Neural cell (in vitro differentiated cells): Measurements from ENCODE around the gene GSN. TPM values are rescaled to one million over a fixed set of nuclear protein-coding genes. Genes with fewer than 3 reads are reported as not detected.

Experiments
- H2AFZ ChIP-seq: fragments of 200-600, 300-800 bp; sonication (generic), shearing (Covaris generic); 2 replicates; pipeline ENCODE4 v1.6.0; 2014; ENCODE audit warnings: low read depth, mild to moderate bottlenecking, antibody characterized with exemption, low read length, moderate library complexity
- H3F3A ChIP-seq: fragments of 200-600 bp; shearing (Covaris generic); 2 replicates; pipeline ENCODE4 v1.6.1; 2016; ENCODE audit warnings: mild to moderate bottlenecking, moderate library complexity, mixed read lengths, antibody characterized with exemption, low read length; ENCODE audit not compliant: insufficient read depth, poor library complexity, severe bottlenecking
- H3K27ac ChIP-seq: fragments of 200-600, 300-800 bp; sonication (generic), shearing (Covaris generic); 2 replicates; pipeline ENCODE4 v1.5.1; 2014; ENCODE audit warnings: mild to moderate bottlenecking, low read length, moderate library complexity
- H3K27me3 ChIP-seq: fragments of 300-800, 200-600 bp; sonication (generic), shearing (Covaris generic); 2 replicates; pipeline ENCODE4 v1.6.0; 2014; ENCODE audit warnings: mild to moderate bottlenecking, low read depth, low read length, moderate library complexity; ENCODE audit not compliant: insufficient read depth
- H3K36me3 ChIP-seq: fragments of 300-800, 200-600 bp; sonication (generic), shearing (Covaris generic); 2 replicates; pipeline ENCODE4 v1.5.1; 2014; ENCODE audit warnings: mild to moderate bottlenecking, antibody characterized with exemption, low read length, moderate library complexity; ENCODE audit not compliant: insufficient read depth
- H3K4me2 ChIP-seq: fragments of 300-800, 200-600 bp; sonication (generic), shearing (Covaris generic); 2 replicates; pipeline ENCODE4 v1.6.0; 2014; ENCODE audit warnings: mild to moderate bottlenecking, low read length
- H3K4me3 ChIP-seq: fragments of 300-800, 200-600 bp; sonication (generic), shearing (Covaris generic); 2 replicates; pipeline ENCODE4 v1.5.1; 2014; ENCODE audit warnings: mild to moderate bottlenecking, low read length, moderate library complexity
- H3K79me2 ChIP-seq: fragments of 200-600 bp; shearing (Covaris generic); replicated peaks from 2 replicates; pipeline ENCODE4 v1.6.0; 2014; ENCODE audit warnings: mild to moderate bottlenecking, low read length, moderate library complexity; ENCODE audit not compliant: insufficient read depth
- H3K9ac ChIP-seq: fragments of 300-800, 200-600 bp; sonication (generic), shearing (Covaris generic); 2 replicates; pipeline ENCODE4 v1.6.1; 2016; ENCODE audit warnings: mild to moderate bottlenecking, low read length, mixed read lengths
- H3K9me2 ChIP-seq: fragments of 200-600 bp; shearing (Covaris generic); 2 replicates; pipeline ENCODE4 v1.6.1; 2016; ENCODE audit warnings: mild to moderate bottlenecking, low read length, mixed read lengths; ENCODE audit not compliant: insufficient read depth
- H3K9me3 ChIP-seq: fragments of 200-600, 300-800 bp; sonication (generic), shearing (Covaris generic); 2 replicates; pipeline ENCODE4 v1.6.1; 2016; ENCODE audit warnings: mild to moderate bottlenecking, mixed run types, low read length, moderate library complexity, mixed read lengths
- H4K20me1 ChIP-seq: fragments of 200-600 bp; shearing (Covaris generic); 2 replicates; pipeline ENCODE4 v1.6.1; 2016; ENCODE audit warnings: mild to moderate bottlenecking, mixed run types; ENCODE audit not compliant: insufficient read depth
- EP300 ChIP-seq: fragments of 450-650 bp; conservative IDR thresholded peaks from 2 replicates; pipeline ENCODE4 v1.6.1; 2014; ENCODE audit warnings: antibody characterized with exemption, mild to moderate bottlenecking, moderate library complexity; ENCODE audit not compliant: poor library complexity, severe bottlenecking
- EZH2 ChIP-seq: fragments of 200-600, 300-800 bp; shearing (Covaris generic), sonication (generic); IDR thresholded peaks from 2 replicates; pipeline ENCODE4 v1.6.1; 2014; ENCODE audit warnings: antibody characterized with exemption, low read length, borderline replicate concordance, mild to moderate bottlenecking; ENCODE audit not compliant: insufficient read depth, poor library complexity, severe bottlenecking
- MXI1 ChIP-seq: fragments of 450-650 bp; conservative IDR thresholded peaks from 2 replicates; pipeline ENCODE4 v1.6.1; 2014; ENCODE audit warnings: antibody characterized with exemption, mild to moderate bottlenecking; ENCODE audit not compliant: poor library complexity, severe bottlenecking
- POLR2AphosphoS5 ChIP-seq: IDR thresholded peaks from 2 replicates; pipeline ENCODE4 v1.6.1; 2012
- RAD21 ChIP-seq: fragments of 450-650 bp; conservative IDR thresholded peaks from 2 replicates; pipeline ENCODE4 v1.6.1; 2014; ENCODE audit warnings: antibody characterized with exemption, mild to moderate bottlenecking, moderate library complexity
- SMC3 ChIP-seq: fragments of 450-650 bp; conservative IDR thresholded peaks from 2 replicates; pipeline ENCODE4 v1.6.1; 2014; ENCODE audit warnings: antibody characterized with exemption, mild to moderate bottlenecking, moderate library complexity; ENCODE audit not compliant: poor library complexity
- TAF1 ChIP-seq: IDR thresholded peaks from 2 replicates; pipeline ENCODE4 v1.6.1; 2012; ENCODE audit warnings: low read depth
- polyA plus RNA-seq: library from polyadenylated mRNA; depleted of rRNA; stranded (reverse); fragments of >200 nt; gene quantifications from 2 replicates; pipeline ENCODE4 v1.2.3, GENCODE V29; 2014
- TF ChIP-seq, protein P1 (sequence below): fragments of 450-650 bp; IDR thresholded peaks from 2 replicates; pipeline ENCODE4 v1.5.1; 2014; ENCODE audit warnings: antibody characterized with exemption, mild to moderate bottlenecking, moderate library complexity; ENCODE audit not compliant: poor library complexity, severe bottlenecking
- TF ChIP-seq, protein P2 (sequence below): IDR thresholded peaks from 2 replicates; pipeline ENCODE4 v1.6.1; 2012; ENCODE audit warnings: borderline replicate concordance

GSN gene
- polyA plus RNA-seq, 1 donor from 2014 or later, result 2.4 TPM

DNA sequence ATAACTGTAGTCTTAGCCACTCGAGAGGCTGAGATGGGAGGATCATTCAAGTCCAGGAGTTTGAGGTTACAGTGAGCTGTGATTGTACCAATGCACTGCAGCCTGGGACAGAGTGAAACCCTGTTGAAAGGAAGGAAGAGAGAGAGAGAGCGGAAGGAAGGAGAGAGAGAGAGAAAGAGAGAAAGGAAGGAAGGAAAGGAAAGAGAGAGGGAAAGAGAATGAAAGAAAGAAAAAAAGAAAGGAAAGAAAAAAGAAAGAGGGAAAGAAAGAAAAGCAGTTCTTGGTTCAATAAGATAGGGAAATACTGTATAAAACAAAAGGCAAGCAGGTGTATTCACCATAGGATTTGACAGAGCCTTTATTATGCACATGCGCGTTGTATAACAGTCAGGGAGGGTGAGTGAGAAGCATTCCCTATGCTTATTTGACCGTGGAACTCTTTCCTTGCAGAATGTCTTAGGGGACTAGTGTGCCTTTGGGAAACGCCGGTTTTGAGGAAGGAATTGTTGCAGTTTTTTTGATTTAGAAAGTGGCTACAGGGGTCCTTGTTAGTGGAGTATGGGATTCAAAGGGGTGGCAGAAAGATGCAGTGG lies 42.0 kb downstream of the GSN start:
- no peak overlapping the region for H2AFZ ChIP-seq
- H3K4me2 ChIP-seq, result no peak overlapping the region
- H3K27ac ChIP-seq, result no peak overlapping the region
- H3K36me3 ChIP-seq, result no peaks in the 10 kb centered on the region
- H3K27me3 ChIP-seq, result no peaks in the 10 kb centered on the region
- no peak for TF ChIP-seq SMC3
- TF ChIP-seq EP300, result no peak
- no peak for TF ChIP-seq EZH2
- no peak for TF ChIP-seq POLR2AphosphoS5
- no peak for TF ChIP-seq TAF1
- TF ChIP-seq, protein P1, sequence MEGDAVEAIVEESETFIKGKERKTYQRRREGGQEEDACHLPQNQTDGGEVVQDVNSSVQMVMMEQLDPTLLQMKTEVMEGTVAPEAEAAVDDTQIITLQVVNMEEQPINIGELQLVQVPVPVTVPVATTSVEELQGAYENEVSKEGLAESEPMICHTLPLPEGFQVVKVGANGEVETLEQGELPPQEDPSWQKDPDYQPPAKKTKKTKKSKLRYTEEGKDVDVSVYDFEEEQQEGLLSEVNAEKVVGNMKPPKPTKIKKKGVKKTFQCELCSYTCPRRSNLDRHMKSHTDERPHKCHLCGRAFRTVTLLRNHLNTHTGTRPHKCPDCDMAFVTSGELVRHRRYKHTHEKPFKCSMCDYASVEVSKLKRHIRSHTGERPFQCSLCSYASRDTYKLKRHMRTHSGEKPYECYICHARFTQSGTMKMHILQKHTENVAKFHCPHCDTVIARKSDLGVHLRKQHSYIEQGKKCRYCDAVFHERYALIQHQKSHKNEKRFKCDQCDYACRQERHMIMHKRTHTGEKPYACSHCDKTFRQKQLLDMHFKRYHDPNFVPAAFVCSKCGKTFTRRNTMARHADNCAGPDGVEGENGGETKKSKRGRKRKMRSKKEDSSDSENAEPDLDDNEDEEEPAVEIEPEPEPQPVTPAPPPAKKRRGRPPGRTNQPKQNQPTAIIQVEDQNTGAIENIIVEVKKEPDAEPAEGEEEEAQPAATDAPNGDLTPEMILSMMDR, result no peak
- no peak overlapping the region for H3K4me3 ChIP-seq
- H3K9me2 ChIP-seq, result no peaks in the 10 kb centered on the region
- H3K79me2 ChIP-seq, result no peaks in the 10 kb centered on the region
- no peaks in the 10 kb centered on the region for H4K20me1 ChIP-seq
- no peaks in the 10 kb centered on the region for H3F3A ChIP-seq
- H3K9ac ChIP-seq, result no peak overlapping the region
- H3K9me3 ChIP-seq, result no peaks in the 10 kb centered on the region

GRCh38 chr9:121310571-121310970 lies 42.6 kb downstream of the GSN start:
- TF ChIP-seq, protein P1, result no peak
- TF ChIP-seq POLR2AphosphoS5 (no peak), SMC3 (no peak), RAD21 (no peak), EP300 (no peak), MXI1 (no peak), TAF1 (no peak), EZH2 (no peak)
- TF ChIP-seq, protein P2, sequence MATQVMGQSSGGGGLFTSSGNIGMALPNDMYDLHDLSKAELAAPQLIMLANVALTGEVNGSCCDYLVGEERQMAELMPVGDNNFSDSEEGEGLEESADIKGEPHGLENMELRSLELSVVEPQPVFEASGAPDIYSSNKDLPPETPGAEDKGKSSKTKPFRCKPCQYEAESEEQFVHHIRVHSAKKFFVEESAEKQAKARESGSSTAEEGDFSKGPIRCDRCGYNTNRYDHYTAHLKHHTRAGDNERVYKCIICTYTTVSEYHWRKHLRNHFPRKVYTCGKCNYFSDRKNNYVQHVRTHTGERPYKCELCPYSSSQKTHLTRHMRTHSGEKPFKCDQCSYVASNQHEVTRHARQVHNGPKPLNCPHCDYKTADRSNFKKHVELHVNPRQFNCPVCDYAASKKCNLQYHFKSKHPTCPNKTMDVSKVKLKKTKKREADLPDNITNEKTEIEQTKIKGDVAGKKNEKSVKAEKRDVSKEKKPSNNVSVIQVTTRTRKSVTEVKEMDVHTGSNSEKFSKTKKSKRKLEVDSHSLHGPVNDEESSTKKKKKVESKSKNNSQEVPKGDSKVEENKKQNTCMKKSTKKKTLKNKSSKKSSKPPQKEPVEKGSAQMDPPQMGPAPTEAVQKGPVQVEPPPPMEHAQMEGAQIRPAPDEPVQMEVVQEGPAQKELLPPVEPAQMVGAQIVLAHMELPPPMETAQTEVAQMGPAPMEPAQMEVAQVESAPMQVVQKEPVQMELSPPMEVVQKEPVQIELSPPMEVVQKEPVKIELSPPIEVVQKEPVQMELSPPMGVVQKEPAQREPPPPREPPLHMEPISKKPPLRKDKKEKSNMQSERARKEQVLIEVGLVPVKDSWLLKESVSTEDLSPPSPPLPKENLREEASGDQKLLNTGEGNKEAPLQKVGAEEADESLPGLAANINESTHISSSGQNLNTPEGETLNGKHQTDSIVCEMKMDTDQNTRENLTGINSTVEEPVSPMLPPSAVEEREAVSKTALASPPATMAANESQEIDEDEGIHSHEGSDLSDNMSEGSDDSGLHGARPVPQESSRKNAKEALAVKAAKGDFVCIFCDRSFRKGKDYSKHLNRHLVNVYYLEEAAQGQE, result no peak
- H3K36me3 ChIP-seq, result no peaks in the 10 kb centered on the region
- no peaks in the 10 kb centered on the region for H3K27me3 ChIP-seq
- H3K9me3 ChIP-seq, result no peaks in the 10 kb centered on the region
- no peak overlapping the region for H3K4me3 ChIP-seq
- H4K20me1 ChIP-seq, result no peaks in the 10 kb centered on the region
- no peak overlapping the region for H3K27ac ChIP-seq
- H2AFZ ChIP-seq, result no peak overlapping the region
- H3K79me2 ChIP-seq, result no peaks in the 10 kb centered on the region
- H3K4me2 ChIP-seq, result no peak overlapping the region
- no peaks in the 10 kb centered on the region for H3K9me2 ChIP-seq
- H3K9ac ChIP-seq, result no peak overlapping the region
- no peaks in the 10 kb centered on the region for H3F3A ChIP-seq
